NCI-H2029 (cell line): ENCODE measurements around the gene PCCB.
"Not testable (repeated sequence)": the region's sequence is repeated elsewhere in the genome, so short reads cannot be mapped to it uniquely, and the experiment has no call there.

Source experiments
- DNase-seq: peaks from one replicate; lab custom pipeline; 2025; lab: John Stamatoyannopoulos, UW

PCCB gene

DNA sequence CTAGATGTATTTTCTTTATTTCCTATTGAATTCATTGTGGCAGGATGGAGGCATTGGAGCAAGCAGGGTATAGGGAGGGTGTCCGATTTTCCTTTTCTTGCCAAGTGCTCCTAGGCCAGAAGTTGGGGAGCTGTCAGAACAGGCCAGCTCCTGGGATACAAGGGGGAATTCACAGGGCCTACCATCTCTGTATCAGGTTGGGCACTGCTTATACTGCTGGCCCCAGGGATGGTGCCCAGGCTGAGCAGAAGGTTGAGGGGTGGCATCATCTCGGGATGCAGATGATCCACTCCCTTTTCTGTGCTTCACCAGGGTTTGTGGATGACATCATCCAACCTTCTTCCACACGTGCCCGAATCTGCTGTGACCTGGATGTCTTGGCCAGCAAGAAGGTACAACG lies 79.5 kb downstream of the PCCB start:
- DNase-seq: no peak

DNA sequence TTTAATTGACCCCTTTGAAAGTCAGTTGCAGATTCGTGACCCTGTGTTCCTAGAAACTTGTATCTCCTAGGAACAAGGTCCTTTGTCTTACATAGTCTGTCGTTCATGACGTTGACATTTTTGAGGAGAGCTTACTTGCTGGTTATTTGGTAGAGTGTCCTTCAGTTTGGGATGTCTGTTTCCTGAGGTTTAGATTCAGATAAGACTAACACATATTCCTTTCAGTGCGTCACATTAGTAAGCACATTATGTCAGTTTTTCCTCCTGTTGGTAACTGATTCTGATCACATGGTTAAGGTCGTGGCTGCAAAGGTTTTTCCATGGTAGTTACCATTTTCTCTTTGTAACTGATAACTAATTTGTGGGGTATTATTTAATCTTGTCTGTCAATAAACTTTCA lies 80.8 kb downstream of the PCCB start:
- no peak for DNase-seq

DNA sequence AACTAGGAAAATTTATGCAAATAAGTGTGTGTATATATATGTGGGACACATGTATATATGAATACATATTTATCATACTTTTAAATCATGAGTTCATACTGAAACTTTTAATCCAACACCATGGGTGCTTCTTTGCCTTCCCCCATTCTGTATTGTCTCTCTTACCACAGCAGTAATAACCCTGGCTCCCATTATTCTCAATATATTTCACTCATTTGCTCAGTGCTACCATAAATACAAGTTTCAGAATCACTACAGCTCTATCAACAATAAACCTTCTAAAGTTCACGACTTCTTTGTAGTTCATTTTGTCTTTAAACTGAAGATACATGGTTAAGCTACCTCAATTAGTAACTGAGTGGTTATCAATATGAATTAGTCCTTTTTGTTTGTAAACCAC lies 82.2 kb downstream of the PCCB start:
- no peak for DNase-seq

DNA sequence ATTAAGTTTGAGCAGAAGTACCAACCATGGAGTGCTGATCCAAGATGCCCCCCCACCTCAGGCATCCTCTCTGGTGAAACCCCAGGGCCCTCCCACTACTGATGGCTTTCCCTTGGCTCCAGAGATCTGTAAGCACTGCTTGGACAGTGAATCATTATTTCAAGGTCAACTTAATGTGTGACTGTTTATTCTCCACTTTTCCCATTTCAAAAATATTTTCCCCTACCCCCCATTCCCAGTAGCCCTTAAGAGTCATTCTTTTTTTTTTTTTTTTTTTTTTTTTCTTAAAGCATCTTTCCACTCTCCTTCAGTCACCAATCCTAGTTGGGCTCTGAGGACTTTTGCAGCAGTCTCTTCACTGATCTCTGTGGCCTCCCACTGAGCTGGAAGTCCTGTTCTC lies 82.6 kb downstream of the PCCB start:
- no peak for DNase-seq

DNA sequence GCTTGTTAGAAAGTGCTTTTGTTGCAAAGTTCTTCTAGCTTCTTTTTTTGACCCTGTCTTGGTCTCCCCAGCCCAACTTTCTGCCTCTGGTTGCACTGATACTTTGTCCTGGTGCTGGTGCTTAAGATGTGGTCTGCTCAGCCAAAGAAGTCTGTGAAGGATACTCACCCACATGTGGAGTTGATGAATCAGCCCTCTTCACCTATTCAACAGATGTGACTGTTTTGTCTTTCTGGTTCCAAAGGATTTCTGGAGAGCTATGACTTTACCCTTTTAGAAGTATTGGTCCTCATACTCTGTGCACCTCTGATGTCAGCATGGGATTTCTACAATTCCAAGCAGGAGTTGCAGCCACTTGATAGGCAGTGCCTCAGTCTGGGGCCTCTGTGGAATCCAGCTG lies 84.1 kb downstream of the PCCB start:
- DNase-seq: no peak

DNA sequence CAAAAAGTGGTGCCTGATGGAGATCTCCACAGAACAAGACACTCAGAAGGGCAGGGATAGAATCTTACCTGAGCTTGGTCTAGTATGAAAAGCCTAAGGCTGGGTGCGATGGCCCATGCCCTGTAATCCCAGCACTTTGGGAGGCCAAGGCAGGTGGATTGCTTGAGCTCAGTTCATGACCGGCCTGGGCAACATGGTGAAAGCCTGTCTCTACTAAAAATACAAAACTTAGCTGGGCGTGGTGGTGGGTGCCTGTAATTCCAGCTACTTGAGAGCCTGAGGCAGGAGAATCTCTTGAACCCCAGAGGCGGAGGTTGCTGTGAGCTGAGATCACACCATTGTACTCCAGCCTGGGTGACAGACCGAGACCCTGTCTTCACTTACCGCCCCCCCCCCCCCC lies 84.6 kb downstream of the PCCB start:
- DNase-seq: not testable (repeated sequence)

DNA sequence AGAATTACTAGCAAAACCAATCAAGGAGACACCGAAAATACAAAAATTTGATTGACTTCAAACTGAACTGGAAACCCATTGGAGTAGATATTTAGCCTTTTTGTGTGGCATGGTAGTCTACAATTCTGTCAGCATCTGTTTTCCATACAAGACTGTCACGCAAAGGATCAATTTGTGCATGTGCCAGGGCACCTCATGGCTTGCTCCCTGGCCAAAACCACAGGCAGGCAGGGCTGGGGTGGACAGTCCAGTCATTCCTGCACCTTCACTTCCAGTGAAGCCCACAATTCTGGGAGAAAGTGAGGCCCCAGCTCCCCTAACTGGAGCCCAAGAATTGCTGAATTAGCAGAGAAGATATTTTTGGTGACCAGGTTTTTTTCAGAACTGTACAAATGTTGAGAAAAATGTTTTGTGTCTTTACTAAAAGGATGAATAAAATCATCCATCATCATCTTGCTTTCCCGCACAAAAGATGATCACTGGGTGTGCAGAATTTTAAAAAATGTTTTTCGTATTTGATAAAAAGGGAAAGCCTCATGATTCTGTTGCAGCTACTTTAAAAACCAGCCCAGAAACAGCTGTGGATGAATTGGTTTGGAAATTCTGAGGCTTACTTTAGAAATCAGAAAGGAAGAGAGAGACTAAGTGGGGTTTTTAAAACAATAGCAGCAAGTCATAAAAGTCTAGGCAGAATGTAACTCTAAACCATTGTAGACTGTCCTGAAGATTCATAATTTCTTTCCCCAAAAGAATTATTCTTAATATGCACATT lies 86.4 kb downstream of the PCCB start:
- DNase-seq: no peak

DNA sequence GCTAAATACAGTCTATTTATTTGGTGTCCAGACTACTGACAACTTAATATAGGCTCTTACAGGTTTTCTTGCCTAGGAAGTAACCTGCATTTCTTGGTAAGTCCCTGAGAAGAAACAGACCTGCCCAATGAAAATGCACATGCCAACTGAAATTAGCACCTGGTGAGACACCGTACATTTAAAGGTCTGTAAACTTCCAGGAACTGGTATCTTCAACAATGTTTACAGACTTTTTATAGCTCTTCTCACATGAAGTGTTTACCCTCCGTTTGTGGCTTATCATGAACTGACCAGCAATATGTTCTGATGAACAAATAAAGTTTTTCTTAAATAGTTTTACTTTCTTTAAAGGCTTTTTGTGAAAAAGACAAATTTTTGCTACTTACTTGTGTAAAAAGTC lies 93.3 kb downstream of the PCCB start:
- DNase-seq: peak; percentile 81

DNA sequence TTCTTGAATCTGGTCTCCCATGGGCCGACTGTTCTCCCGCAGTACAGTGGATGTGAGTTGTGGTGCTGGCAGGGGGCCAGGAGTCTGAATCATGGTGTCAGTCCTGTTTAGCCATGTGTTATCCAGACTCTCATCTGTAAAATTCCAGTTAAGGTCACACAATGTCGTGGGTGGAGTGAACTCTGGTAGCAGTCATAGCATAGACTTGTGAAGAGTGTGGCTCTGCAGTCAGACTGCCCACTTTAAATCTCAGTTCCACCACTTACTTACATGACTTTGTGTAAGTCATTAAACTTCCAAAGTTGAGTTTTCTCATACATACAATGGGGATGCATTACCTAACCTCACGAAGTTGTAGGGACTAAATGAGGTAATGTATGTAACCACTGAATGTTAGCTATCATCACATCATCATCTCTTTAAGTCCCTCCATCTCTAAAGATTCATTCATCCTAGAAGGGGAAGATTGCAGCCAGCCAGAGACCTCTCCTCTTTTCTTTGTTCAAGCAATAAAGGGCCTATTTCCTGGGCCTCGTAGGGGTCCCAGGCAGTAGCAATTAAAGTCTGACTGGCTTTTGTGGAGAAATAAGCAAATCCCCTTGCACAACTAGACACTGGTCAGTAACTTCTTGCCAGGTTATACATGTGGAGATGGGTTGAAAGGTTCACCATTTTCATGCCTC lies 93.9 kb downstream of the PCCB start:
- DNase-seq: peak; percentile 80

DNA sequence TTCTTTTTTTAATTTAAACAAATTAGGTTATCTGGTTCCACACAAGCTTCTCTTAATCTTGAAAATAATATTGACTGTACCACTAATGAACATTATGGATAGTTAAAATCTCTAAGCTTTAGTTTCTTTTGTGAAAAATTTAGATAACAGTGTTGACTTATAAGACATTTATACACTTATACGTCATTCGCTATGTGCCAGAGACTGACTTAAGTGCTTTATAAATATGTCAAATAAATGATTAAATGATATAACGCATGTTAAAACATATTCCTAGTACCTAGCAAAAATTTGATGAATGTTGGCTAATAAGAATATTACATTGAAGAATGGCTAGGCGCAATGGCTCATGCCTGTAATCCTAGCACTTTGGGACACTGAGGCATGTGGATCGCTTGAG lies 96.3 kb downstream of the PCCB start:
- DNase-seq: no peak

DNA sequence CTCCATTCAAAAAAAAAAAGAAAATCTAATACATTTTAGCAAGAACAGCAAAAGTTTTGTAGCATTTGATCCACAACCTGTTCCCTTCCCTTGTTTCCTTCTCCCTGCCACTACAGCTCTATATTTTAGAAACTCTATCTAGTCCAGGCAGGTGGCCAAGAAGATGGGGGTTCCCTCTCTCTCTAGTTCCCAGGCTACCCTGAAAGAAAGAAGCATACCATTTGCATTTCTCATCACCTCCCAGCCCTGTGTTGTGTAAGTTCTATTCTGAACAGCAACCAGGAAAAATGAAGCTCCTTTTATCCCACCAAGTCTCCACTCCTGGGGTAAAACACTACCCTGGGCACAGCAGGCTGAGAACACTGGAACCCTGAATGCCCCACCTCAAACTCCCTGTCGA lies 100.0 kb downstream of the PCCB start:
- DNase-seq: no peak

DNA sequence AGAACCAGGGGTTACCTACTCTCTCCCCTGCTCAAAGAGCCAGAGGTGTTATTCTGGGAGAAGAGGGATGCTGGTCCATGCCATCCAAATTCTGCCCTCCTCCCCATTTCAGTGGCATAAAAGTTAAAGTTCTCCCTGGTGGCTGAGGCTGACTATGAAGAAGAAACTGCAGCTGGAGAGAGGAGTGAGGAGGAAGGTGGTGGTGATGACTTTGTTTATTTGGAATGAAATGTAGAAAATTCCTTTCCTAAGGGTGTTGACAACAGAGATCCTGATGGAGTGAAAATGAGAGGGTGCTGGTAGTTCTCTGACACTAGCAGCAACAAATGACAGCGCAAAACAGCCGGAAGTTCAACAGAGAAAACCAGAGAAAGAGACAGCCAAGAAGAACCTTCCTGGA lies 100.4 kb downstream of the PCCB start:
- DNase-seq: no peak

DNA sequence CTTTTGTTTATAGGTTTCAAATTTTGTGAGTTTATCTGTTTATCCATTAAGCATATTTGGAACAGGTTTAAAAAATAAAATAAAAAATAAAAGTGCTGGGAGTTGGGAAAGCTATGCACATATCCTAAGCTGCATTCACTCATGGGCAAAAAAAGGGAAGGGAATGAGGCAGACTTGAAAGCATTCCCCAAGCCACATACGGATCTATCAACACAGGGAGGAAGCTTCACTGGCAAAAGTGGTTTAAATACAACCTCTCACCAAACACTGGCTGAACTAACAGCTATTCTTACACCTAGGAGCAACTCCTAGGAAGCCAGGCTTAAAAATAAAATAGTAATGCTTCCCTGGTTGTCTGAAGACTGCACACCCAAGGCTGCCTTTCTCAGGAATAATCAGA lies 101.2 kb downstream of the PCCB start:
- DNase-seq: no peak

DNA sequence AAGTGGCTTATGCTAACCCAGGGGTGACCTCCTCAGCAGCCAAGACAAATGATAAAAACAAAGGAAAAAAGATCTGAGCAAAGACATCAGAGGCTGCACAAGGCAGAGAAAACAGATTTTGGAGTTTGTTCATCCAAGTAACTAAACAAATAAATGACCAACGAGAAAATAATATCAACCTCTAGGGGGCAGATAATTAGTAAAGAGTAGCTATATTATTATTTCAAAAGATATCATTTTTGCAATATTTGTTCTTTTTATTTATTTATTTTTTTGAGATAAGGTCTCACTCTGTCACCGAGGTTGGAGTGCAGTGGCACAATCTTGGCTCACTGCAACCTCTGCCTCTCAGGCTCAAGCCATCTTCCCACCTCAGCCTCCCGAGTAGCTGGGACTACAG lies 101.8 kb downstream of the PCCB start:
- DNase-seq: no peak

DNA sequence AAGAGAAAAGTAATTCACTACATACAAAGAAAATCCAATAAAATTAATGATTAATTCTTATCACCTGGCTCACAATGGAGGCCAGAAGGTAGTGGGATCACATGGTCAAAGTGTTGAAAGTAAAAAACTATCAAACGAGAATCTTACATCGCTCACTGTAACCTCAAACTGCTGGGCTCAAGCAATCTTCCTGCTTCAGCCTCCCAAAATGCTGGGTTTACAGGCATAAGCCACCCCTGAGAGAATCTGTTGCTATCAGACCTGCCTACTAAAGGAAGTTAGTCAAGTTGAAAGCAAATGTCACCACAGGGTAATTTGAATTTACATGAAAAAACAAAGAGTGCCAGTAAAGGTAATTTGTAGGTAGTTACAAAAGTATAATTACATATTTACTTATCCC lies 103.3 kb downstream of the PCCB start:
- DNase-seq: no peak

DNA sequence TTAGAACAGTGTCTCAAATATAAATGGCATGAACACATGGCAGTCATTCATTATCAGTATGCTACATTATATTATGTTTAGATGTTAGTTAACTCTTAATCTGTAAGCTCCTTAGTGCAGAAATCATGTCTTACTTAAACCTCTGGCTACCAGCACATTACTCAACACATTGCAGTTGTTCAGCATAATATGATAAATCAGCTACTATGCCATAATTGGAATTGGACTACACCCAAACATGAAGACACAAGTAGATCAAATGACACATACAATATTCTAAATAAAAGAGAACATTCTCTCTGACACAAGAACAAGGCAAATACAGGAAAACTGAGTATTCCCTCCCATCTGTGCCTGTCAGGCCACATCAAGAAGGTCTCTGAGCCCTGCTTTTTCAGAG lies 116.1 kb downstream of the PCCB start:
- DNase-seq: peak; percentile 55

DNA sequence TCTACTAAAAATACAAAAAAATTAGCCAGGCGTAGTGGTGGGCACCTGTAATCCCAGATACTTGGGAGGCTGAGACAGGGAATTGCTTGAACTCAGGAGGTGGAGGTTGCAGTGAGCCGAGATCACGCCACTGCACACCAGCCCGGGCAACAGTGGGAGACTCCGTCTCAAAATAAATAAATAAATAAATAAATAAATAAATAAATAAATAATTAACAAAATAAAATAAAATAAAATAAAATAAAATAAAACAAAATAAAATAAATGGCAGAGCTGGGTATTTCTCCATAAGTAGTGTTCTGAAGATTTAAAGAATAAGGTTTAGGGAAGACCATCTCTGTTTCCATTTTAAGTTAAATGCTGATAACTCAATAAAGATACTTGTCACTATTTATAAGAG lies 125.7 kb downstream of the PCCB start:
- DNase-seq: not testable (repeated sequence)

DNA sequence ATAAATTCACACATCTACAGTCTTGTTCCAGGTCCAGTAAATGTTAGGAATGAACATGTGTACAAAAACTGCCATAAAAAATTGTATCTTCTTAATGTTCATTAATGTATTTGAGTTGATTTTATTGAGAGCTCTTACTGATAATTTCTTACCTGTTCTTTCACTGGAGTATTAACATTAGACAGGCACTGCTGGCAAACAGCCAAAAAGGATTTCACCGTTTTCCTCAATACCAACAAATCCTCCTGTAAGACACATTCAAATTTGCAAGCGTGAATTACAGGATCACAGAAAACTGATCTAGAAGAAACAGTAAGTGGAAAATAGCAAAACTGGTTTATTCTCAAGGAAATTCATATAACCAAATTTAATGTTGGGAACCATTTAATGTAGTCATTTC lies 127.4 kb downstream of the PCCB start:
- no peak for DNase-seq

DNA sequence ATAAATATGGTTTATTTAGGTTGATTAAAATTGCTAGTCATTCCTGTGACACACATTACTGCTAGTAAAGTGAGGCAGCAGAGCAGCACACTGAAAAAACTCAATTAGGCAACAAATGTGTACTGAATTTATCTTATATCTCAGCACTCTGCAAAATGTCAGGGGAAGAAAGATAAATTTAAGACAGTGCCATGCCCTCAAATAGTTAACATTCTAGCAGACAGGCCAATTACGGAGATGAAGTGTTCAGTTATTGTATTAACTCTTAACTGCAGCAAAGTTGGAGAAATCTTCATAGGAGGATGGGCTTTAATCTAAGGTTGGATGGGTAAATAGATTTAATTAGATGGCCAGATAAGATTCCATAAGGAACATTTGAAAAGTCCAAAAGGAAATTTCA lies 127.9 kb downstream of the PCCB start:
- DNase-seq: no peak
